Thoracic aorta (tissue), 2 donors: ENCODE data around the gene SHISA2. TPM values are rescaled to one million over a fixed set of nuclear protein-coding genes. Genes with fewer than 3 reads are reported as not detected.

Source experiments
- ATAC-seq: fragments of 150-250 bp; one replicate; pipeline ENCODE4 v1.8.0; 2017; ENCODE audit warnings: low read depth; ENCODE audit not compliant: insufficient number of reproducible peaks, low FRiP score
- DNase-seq: peaks from one replicate; pipeline ENCODE4 v3.0.0-alpha.2; 2020; ENCODE audit warnings: low spot score
- H3K27ac ChIP-seq, 2 donors: fragments of 200-600 bp; sonication (generic); 1 replicate in 1 of 2; 2 replicates in 1 of 2; pipeline ENCODE4 v1.5.1; 2016; ENCODE audit warnings: mild to moderate bottlenecking in 2 of 2, moderate library complexity in 2 of 2
- H3K27me3 ChIP-seq: fragments of 200-600 bp; sonication (generic); replicated peaks from 2 replicates; pipeline ENCODE4 v1.6.0; 2016; ENCODE audit warnings: mild to moderate bottlenecking; ENCODE audit not compliant: insufficient read depth
- H3K36me3 ChIP-seq: fragments of 200-600 bp; sonication (generic); one replicate; pipeline ENCODE4 v1.5.1; 2016
- H3K4me1 ChIP-seq, 2 donors: fragments of 200-600 bp; sonication (generic); 1 replicate in 1 of 2; 2 replicates in 1 of 2; pipeline versions ENCODE4 v1.5.1 to v1.6.0; 2016; ENCODE audit warnings: low read depth in 2 of 2, mild to moderate bottlenecking in 1 of 2; ENCODE audit not compliant: control insufficient read depth in 1 of 2
- H3K4me3 ChIP-seq: fragments of 200-600 bp; sonication (generic); 2 replicates; pipeline ENCODE4 v1.5.1; 2016; ENCODE audit warnings: mild to moderate bottlenecking
- H3K9me3 ChIP-seq: fragments of 200-600 bp; sonication (generic); 2 replicates; pipeline ENCODE4 v1.5.1; 2016
- CTCF ChIP-seq: fragments of 200-600 bp; sonication (generic); IDR thresholded peaks from one replicate; pipeline ENCODE4 v1.5.1; 2019; ENCODE audit warnings: antibody characterized with exemption
- total RNA-seq, 2 donors: library from RNA; depleted of rRNA; stranded (reverse); fragments of >200 nt; gene quantifications; one replicate each; pipeline versions ENCODE4 v1.1.0 to v1.2.3, GENCODE V29; 2016

Gene SHISA2
- total RNA-seq, 2 donors from 2014 or later, result 0.35 to 0.54 TPM

GRCh38 chr13:26010487-26011207 is 41.2 kb downstream of the SHISA2 start:
- ATAC-seq, result no peak
- no peaks in the 10 kb centered on the region for H3K36me3 ChIP-seq
- TF ChIP-seq CTCF, result no peak

GRCh38 chr13:26007261-26008125 is 44.3 kb downstream of the SHISA2 start:
- Histone ChIP-seq H3K36me3 (no peaks in the 10 kb centered on the region), H3K9me3 (peaks cover 3% of the 10 kb centered on the region), H3K27me3 (no peaks in the 10 kb centered on the region), H3K27ac (no peak overlapping the region), H3K4me3 (no peak overlapping the region), H3K4me1 (no peaks in the 10 kb centered on the region)
- ATAC-seq (no peak), DNase-seq (no peak)
- TF ChIP-seq CTCF, result no peak

More at GRCh38 chr13:26010487-26011207, 41.2 kb downstream of the SHISA2 start:
- no peaks in the 10 kb centered on the region for H3K4me1 ChIP-seq
- no peaks in the 10 kb centered on the region for H3K27me3 ChIP-seq
- no peak for DNase-seq
- H3K4me3 ChIP-seq, result no peak overlapping the region
- no peak overlapping the region for H3K27ac ChIP-seq
- H3K9me3 ChIP-seq, result no peaks in the 10 kb centered on the region

Other genes with a start within 250 kb of the SHISA2 start
- 10 to 100 TPM; 22.6 to 23.6 TPM for gene RNF6, start 170.3 kb upstream of the SHISA2 start, total RNA-seq
- gene CDK8, start 202.1 kb upstream of the SHISA2 start, total RNA-seq, result 10 to 100 TPM in 1 of 2 donors, 1 to 10 TPM in 1; 5.8 to 11.2 TPM